Stomach (tissue), 9 donors: Measurements from ENCODE around the gene HBQ1. TPM values are rescaled to one million over a fixed set of nuclear protein-coding genes. Genes with fewer than 3 reads are reported as not detected.

ENCODE experiments used
- DNase-seq, 2 donors: peaks; one replicate each; pipeline versions ENCODE4 v3.0.0 to v3.0.0-alpha.2; 2013 to 2019
- H3K27ac ChIP-seq, 5 donors: fragments of 200-600 bp in 4 of 5; sonication (generic) in 4 of 5; one replicate each; pipeline ENCODE4 v1.5.1; 2013 to 2019; ENCODE audit warnings: mild to moderate bottlenecking in 1 of 5, moderate library complexity in 1 of 5
- H3K27me3 ChIP-seq, 3 donors: fragments of 200-600 bp; sonication (generic); one replicate each; pipeline ENCODE4 v1.5.1; 2017 to 2019; ENCODE audit warnings: mixed run types in 1 of 3
- H3K36me3 ChIP-seq, 4 donors: fragments of 200-600 bp; sonication (generic); 1 replicate in 3 of 4; 2 replicates in 1 of 4; pipeline ENCODE4 v1.5.1; 2016 to 2019
- H3K4me1 ChIP-seq, 4 donors: fragments of 200-600 bp; sonication (generic); one replicate each; pipeline ENCODE4 v1.5.1; 2016 to 2019
- H3K4me3 ChIP-seq, 4 donors: fragments of 200-600 bp; sonication (generic) in 3 of 4; one replicate each; pipeline ENCODE4 v1.5.1; 2016 to 2019; ENCODE audit warnings: mild to moderate bottlenecking in 1 of 4
- H3K9me3 ChIP-seq, 4 donors: fragments of 200-600 bp; sonication (generic); one replicate each; pipeline ENCODE4 v1.5.1; 2016 to 2019
- CTCF ChIP-seq, 7 experiments: fragments of 450-650 bp in 4 of 7; fragments of 200-600 bp in 3 of 7; sonication (generic) in 3 of 7; IDR thresholded peaks; one replicate each; pipeline ENCODE4 v1.5.1; 2016 to 2019; ENCODE audit warnings: antibody characterized with exemption in 7 of 7, control low read depth in 2 of 7, mild to moderate bottlenecking in 1 of 7
- EP300 ChIP-seq: sonication (generic); formaldehyde crosslinking; IDR thresholded peaks from one replicate; pipeline ENCODE4 v1.6.1; 2017; ENCODE audit warnings: antibody characterized with exemption
- POLR2A ChIP-seq, 4 donors: fragments of 450-650 bp; IDR thresholded peaks; one replicate each; pipeline ENCODE4 v1.6.1; 2016; ENCODE audit warnings: antibody characterized with exemption in 4 of 4, control low read depth in 2 of 4, mild to moderate bottlenecking in 1 of 4, moderate library complexity in 1 of 4
- POLR2AphosphoS5 ChIP-seq, 3 donors: sonication (generic); formaldehyde crosslinking; IDR thresholded peaks; one replicate each; pipeline ENCODE4 v1.6.1; 2016; ENCODE audit warnings: antibody characterized with exemption in 3 of 3
- WGBS, 5 donors: extraction: QIAGEN DNeasy Blood & Tissue Kit in 3 of 5; methylation state at CpG; one replicate each; pipeline versions ENCODE4 v1.1.5 to v1.1.7; 2013 to 2018; 5-methylcytosine and 5-hydroxymethylcytosine counted together
- intact Hi-C: fragments of 100-400 bp; cut with DNase I; formaldehyde crosslinking; loops from one replicate; pipeline ENCODE4 v1.15.1; 2023; ENCODE audit warnings: low total_unique reads
- polyA plus RNA-seq, 3 donors: library from polyadenylated mRNA; stranded (reverse); fragments of 200-250 nt; gene quantifications; one replicate each; pipeline ENCODE4 v1.2.3, GENCODE V29; 2013
- total RNA-seq, 5 donors: library from RNA; depleted of rRNA; stranded (reverse); fragments of >200 nt; gene quantifications; one replicate each; pipeline versions ENCODE4 v1.1.0 to v1.2.3, GENCODE V29; 2014 to 2016
- donor health status: healthy with polysubstance abuse.
- donor health status: Bipolar disorder and iron deficiency.
- donor health status: healthy.

The HBQ1 gene
- total and polyA plus RNA-seq, 8 donors = not detected

GRCh38 chr16:164827-165538 lies 15.3 kb upstream of the HBQ1 start:
- intact Hi-C loops = no loop called here
- Histone ChIP-seq H3K27ac (no peak overlapping the region), H3K36me3 (no peaks in the 10 kb centered on the region), H3K9me3 (no peaks in the 10 kb centered on the region), H3K4me1 (peaks cover 16 to 25% (median 19%) of the 10 kb centered on the region in 4 donors), H3K4me3 (peak overlapping the region in 3 of 4 donors; percentile 4 to 35 (median 17)), H3K27me3 (peaks cover 24 to 84% (median 46%) of the 10 kb centered on the region in 3 donors)
- TF ChIP-seq EP300 = no peak
- TF ChIP-seq POLR2A (IDR thresholded peaks at IDR 0.05) = no peak
- no peak for TF ChIP-seq POLR2AphosphoS5 (IDR thresholded peaks at IDR 0.05)
- TF ChIP-seq CTCF (IDR thresholded peaks at IDR 0.05) = no peak
- WGBS, 5 donors = 2 to 6% (median 2%) methylated on average over 29 to 47 of the region's 77 CpGs
- no peak for DNase-seq

- H3K9me3 ChIP-seq = no peaks in the 10 kb centered on the region
- WGBS, 5 donors = 2 to 5% (median 3%) methylated on average over 34 to 75 of the region's 75 CpGs
- intact Hi-C loops = no loop called here
- no peak for DNase-seq
- H3K27me3 ChIP-seq = peaks cover 24 to 88% (median 54%) of the 10 kb centered on the region in 3 donors
- no peak for TF ChIP-seq CTCF (IDR thresholded peaks at IDR 0.05)
- TF ChIP-seq EP300 = no peak
- TF ChIP-seq POLR2AphosphoS5 (IDR thresholded peaks at IDR 0.05) = no peak
- no peak for TF ChIP-seq POLR2A (IDR thresholded peaks at IDR 0.05)
- peak within 1 kb of the TSS in 3 of 4 donors; percentile 8 to 35 (median 17) for H3K4me3 ChIP-seq
- H3K4me1 ChIP-seq = peaks cover 16 to 25% (median 19%) of the 10 kb centered on the region in 4 donors
- no peak within 1 kb of the TSS for H3K27ac ChIP-seq
- H3K36me3 ChIP-seq = no peaks in the 10 kb centered on the region
Measured at GRCh38 chr16:165539-166374, 14.5 kb upstream of the HBQ1 start, which contains the start of gene HBM. TSS of gene HBM (plus strand) at chr16:165978. CDS start at chr16:165998, 20 bp downstream.

GRCh38 chr16:166375-167121 lies 13.7 kb upstream of the HBQ1 start:
- H3K4me3 ChIP-seq = peak overlapping the region in 1 of 4 donors; percentile 35
- DNase-seq = no peak
- TF ChIP-seq POLR2AphosphoS5 (IDR thresholded peaks at IDR 0.05) (no peak), EP300 (no peak), POLR2A (IDR thresholded peaks at IDR 0.05) (no peak), CTCF (IDR thresholded peaks at IDR 0.05) (no peak)
- intact Hi-C loops = no loop called here
- WGBS, 5 donors = 4 to 7% (median 5%) methylated on average over 23 to 45 of the region's 45 CpGs
- H3K27me3 ChIP-seq = peaks cover 26 to 88% (median 59%) of the 10 kb centered on the region in 3 donors
- H3K27ac ChIP-seq = no peak overlapping the region
- peaks cover 16 to 25% (median 19%) of the 10 kb centered on the region in 4 donors for H3K4me1 ChIP-seq
- no peaks in the 10 kb centered on the region for H3K9me3 ChIP-seq
- H3K36me3 ChIP-seq = no peaks in the 10 kb centered on the region
